ENCODE results near the gene ARSG.
"Not testable (repeated sequence)": the region's sequence is repeated elsewhere in the genome, so short reads cannot be mapped to it uniquely, and the experiment has no call there.

The ARSG gene

GRCh38 chr17:68307443-68307842, 16.1 kb downstream of the ARSG start:
- Mint-ChIP-seq H3K9me3 (peaks cover 9% of the 10 kb centered on the region), H3K27me3 (ENCODE audit: low read depth, poor library complexity) (peaks cover 3% of the 10 kb centered on the region), H3K4me3 (no peak overlapping the region), H3K36me3 (ENCODE audit: low read depth) (peaks cover 17% of the 10 kb centered on the region), H3K27ac (no peak overlapping the region), H3K4me1 (peaks cover 23% of the 10 kb centered on the region)
- TF ChIP-seq CTCF (IDR thresholded peaks at IDR 0.05) = no peak
- no peak for DNase-seq

- H3K4me3 Mint-ChIP-seq; H3K27me3 Mint-ChIP-seq (ENCODE audit: low read depth, poor library complexity); DNase-seq; H3K9me3 Mint-ChIP-seq: not testable (repeated sequence)
- Mint-ChIP-seq H3K36me3 (ENCODE audit: low read depth) (peaks cover 17% of the 10 kb centered on the region), H3K27ac (peak overlapping the region; percentile 57), H3K4me1 (peaks cover 23% of the 10 kb centered on the region)
Measured at GRCh38 chr17:68308486-68308885, 17.2 kb downstream of the ARSG start.

GRCh38 chr17:68309066-68309670, 17.9 kb downstream of the ARSG start:
- not testable (repeated sequence) for H3K27me3 Mint-ChIP-seq (ENCODE audit: low read depth, poor library complexity); H3K4me3 Mint-ChIP-seq; H3K9me3 Mint-ChIP-seq; H3K27ac Mint-ChIP-seq; DNase-seq
- Mint-ChIP-seq H3K4me1 (peaks cover 23% of the 10 kb centered on the region), H3K36me3 (ENCODE audit: low read depth) (peaks cover 17% of the 10 kb centered on the region)

- Mint-ChIP-seq H3K27ac (no peak overlapping the region), H3K27me3 (ENCODE audit: low read depth, poor library complexity) (peaks cover 3% of the 10 kb centered on the region), H3K4me3 (no peak overlapping the region), H3K9me3 (peaks cover 9% of the 10 kb centered on the region), H3K36me3 (ENCODE audit: low read depth) (peaks cover 17% of the 10 kb centered on the region), H3K4me1 (peaks cover 23% of the 10 kb centered on the region)
- no peak for TF ChIP-seq CTCF (IDR thresholded peaks at IDR 0.05)
- no peak for DNase-seq
Measured at GRCh38 chr17:68310152-68310551, 18.9 kb downstream of the ARSG start.

- Mint-ChIP-seq H3K27ac (no peak overlapping the region), H3K4me1 (peaks cover 24% of the 10 kb centered on the region), H3K36me3 (ENCODE audit: low read depth) (no peaks in the 10 kb centered on the region), H3K9me3 (no peaks in the 10 kb centered on the region), H3K4me3 (no peak overlapping the region), H3K27me3 (ENCODE audit: low read depth, poor library complexity) (peaks cover 5% of the 10 kb centered on the region)
- no peak for DNase-seq
- TF ChIP-seq CTCF (IDR thresholded peaks at IDR 0.05) = no peak
Measured at GRCh38 chr17:68314916-68315535, 23.7 kb downstream of the ARSG start.

- Mint-ChIP-seq H3K4me1 (peaks cover 24% of the 10 kb centered on the region), H3K27ac (no peak overlapping the region), H3K27me3 (ENCODE audit: low read depth, poor library complexity) (peaks cover 7% of the 10 kb centered on the region), H3K9me3 (no peaks in the 10 kb centered on the region), H3K36me3 (ENCODE audit: low read depth) (no peaks in the 10 kb centered on the region), H3K4me3 (no peak overlapping the region)
- no peak for TF ChIP-seq CTCF (IDR thresholded peaks at IDR 0.05)
- DNase-seq = no peak
Measured at GRCh38 chr17:68315930-68316329, 24.6 kb downstream of the ARSG start.

- H3K36me3 Mint-ChIP-seq (ENCODE audit: low read depth) = no peaks in the 10 kb centered on the region
- no peaks in the 10 kb centered on the region for H3K9me3 Mint-ChIP-seq
- H3K27me3 Mint-ChIP-seq (ENCODE audit: low read depth, poor library complexity) = peaks cover 7% of the 10 kb centered on the region
- peaks cover 15% of the 10 kb centered on the region for H3K4me1 Mint-ChIP-seq
- no peak overlapping the region for H3K4me3 Mint-ChIP-seq
- no peak for DNase-seq
- no peak for TF ChIP-seq CTCF (IDR thresholded peaks at IDR 0.05)
- no peak overlapping the region for H3K27ac Mint-ChIP-seq
Measured at GRCh38 chr17:68317458-68317857, 26.2 kb downstream of the ARSG start.

Measured in nephron progenitor cell (in vitro differentiated cells).